Left lung (tissue), 10 donors: ENCODE results near the gene BTG2. TPM values are rescaled to one million over a fixed set of nuclear protein-coding genes. Genes with fewer than 3 reads are reported as not detected.

Experiments used
- ATAC-seq: fragments of 200-7000 bp; cut with Tn5 transposase; one replicate; pipeline ENCODE4 v1.9.1; 2020; ENCODE audit warnings: moderate library complexity
- DNase-seq, 4 donors: peaks; one replicate each; pipeline ENCODE4 v3.0.0-alpha.2; 2013 to 2020
- H3K27ac ChIP-seq, 2 donors: fragments of 200-600 bp; sonication (generic) in 1 of 2; one replicate each; pipeline versions ENCODE4 v1.5.0 to v1.8.0; 2020 to 2021
- H3K27me3 ChIP-seq, 2 donors: fragments of 200-600 bp; sonication (generic) in 1 of 2; one replicate each; pipeline versions ENCODE4 v1.5.0 to v1.8.0; 2020 to 2021
- H3K36me3 ChIP-seq, 2 donors: fragments of 200-600 bp; sonication (generic) in 1 of 2; one replicate each; pipeline versions ENCODE4 v1.5.0 to v1.8.0; 2020 to 2021
- H3K4me1 ChIP-seq, 2 donors: fragments of 200-600 bp; one replicate each; pipeline ENCODE4 v1.8.0; 2021
- H3K4me3 ChIP-seq, 2 donors: fragments of 200-600 bp; sonication (generic) in 1 of 2; one replicate each; pipeline versions ENCODE4 v1.5.0 to v1.8.0; 2020 to 2021; ENCODE audit warnings: mild to moderate bottlenecking in 1 of 2
- H3K9me3 ChIP-seq, 2 donors: fragments of 200-600 bp; sonication (generic) in 1 of 2; one replicate each; pipeline versions ENCODE4 v1.5.0 to v1.8.0; 2020 to 2021
- CTCF ChIP-seq, 2 donors: fragments of 200-600 bp; sonication (generic) in 1 of 2; IDR thresholded peaks; one replicate each; pipeline versions ENCODE4 v1.5.0 to v1.8.0; 2021; ENCODE audit warnings: antibody characterized with exemption in 2 of 2
- intact Hi-C, 2 donors: fragments of 100-400 bp; cut with DNase I; formaldehyde crosslinking; loops; one replicate each; pipeline versions ENCODE4 v1.11.2 to v1.14.2; 2022
- polyA plus RNA-seq, 6 donors: library from polyadenylated mRNA; unstranded; fragments of 120-200 nt; gene quantifications; one replicate each; pipeline ENCODE4 v1.2.1, GENCODE V29; 2013; ENCODE audit not compliant: insufficient read length in 6 of 6
- total RNA-seq, 2 donors: library from RNA; stranded (reverse); fragmentation: NEBNext Ultra II Directional; extraction: Animal tissue kit (Norgen Biotek cat#: 25700); gene quantifications; one replicate each; pipeline ENCODE4 v1.2.1, GENCODE V29; 2021
- donor health status: DM: no; HTN: yes; CAD: no.
- donor health status: DM: no; HTN: no; CAD: no.

Gene BTG2
- total and polyA plus RNA-seq, 8 donors = 44.8 to 147 (median 78.2) TPM

DNA sequence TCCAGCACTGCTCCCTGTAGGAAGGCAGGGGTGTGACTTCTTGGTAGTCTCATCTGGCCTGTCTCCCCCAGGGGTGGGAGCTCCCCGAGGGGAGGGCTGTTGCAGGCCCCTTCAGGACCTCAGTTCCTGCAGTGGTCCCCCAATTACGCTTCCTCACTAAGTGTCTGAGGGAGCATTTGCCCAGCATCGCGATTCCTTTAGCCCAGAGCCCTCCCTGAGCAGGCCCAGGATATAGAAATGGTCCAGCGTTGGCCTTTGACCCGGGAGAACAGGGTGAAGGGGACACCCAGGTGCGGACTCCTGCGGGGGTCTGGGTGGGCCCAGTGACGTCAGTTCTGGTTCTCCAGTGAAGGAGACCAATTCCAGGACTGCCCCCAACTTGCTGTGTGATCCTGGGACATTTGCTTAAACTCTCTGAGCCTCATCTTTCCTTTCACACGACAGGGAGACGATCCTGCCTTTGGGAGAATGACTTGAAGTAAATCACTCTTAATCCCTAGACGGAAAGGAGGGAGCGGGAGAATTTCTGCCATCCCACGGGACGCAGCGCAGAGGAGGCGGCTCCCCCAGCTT, 32.6 kb upstream of the BTG2 start:
- ATAC-seq (no peak), DNase-seq (no peak)
- Histone ChIP-seq H3K36me3 (no peaks in the 10 kb centered on the region), H3K27ac (peak overlapping the region in 1 of 2 donors; percentile 92), H3K9me3 (no peaks in the 10 kb centered on the region), H3K4me3 (peak overlapping the region in 1 of 2 donors; percentile 44), H3K27me3 (no peaks in the 10 kb centered on the region), H3K4me1 (peaks cover 5 to 85% of the 10 kb centered on the region in 2 donors)
- no peak for TF ChIP-seq CTCF (IDR thresholded peaks at IDR 0.05)
- intact Hi-C loops = loop anchor here in 1 of 2 donors (5.0 to 10.0 kb wide), 2 partner anchors 65 to 212 kb away; no protein-coding TSS in a partner anchor

GRCh38 chr1:203273206-203273868, 32.0 kb upstream of the BTG2 start:
- H3K27me3 ChIP-seq = no peaks in the 10 kb centered on the region
- peak overlapping the region in 1 of 2 donors; percentile 44 for H3K4me3 ChIP-seq
- DNase-seq (peak; percentile 73 to 98 (median 89)), ATAC-seq (peak; percentile 82)
- TF ChIP-seq CTCF (IDR thresholded peaks at IDR 0.05) = peak; percentile 97 to 99
- intact Hi-C loops = loop anchor here in 1 of 2 donors (5.0 to 10.0 kb wide), 2 partner anchors 64 to 211 kb away; no protein-coding TSS in a partner anchor
- no peaks in the 10 kb centered on the region for H3K9me3 ChIP-seq
- peaks cover 9 to 88% of the 10 kb centered on the region in 2 donors for H3K4me1 ChIP-seq
- H3K27ac ChIP-seq = peak overlapping the region; percentile 72 to 92
- H3K36me3 ChIP-seq = no peaks in the 10 kb centered on the region

GRCh38 chr1:203273869-203274602, 31.3 kb upstream of the BTG2 start:
- H3K4me3 ChIP-seq = peak overlapping the region in 1 of 2 donors; percentile 44
- peak overlapping the region; percentile 72 to 92 for H3K27ac ChIP-seq
- TF ChIP-seq CTCF (IDR thresholded peaks at IDR 0.05) = no peak
- peak in 2 of 4 donors; percentile 84 to 92 for DNase-seq
- H3K9me3 ChIP-seq = no peaks in the 10 kb centered on the region
- intact Hi-C loops = loop anchor here in 1 of 2 donors (5.0 to 10.0 kb wide), 2 partner anchors 63 to 211 kb away; no protein-coding TSS in a partner anchor
- H3K36me3 ChIP-seq = no peaks in the 10 kb centered on the region
- peaks cover 9 to 89% of the 10 kb centered on the region in 2 donors for H3K4me1 ChIP-seq
- peak; percentile 22 for ATAC-seq
- no peaks in the 10 kb centered on the region for H3K27me3 ChIP-seq

DNA sequence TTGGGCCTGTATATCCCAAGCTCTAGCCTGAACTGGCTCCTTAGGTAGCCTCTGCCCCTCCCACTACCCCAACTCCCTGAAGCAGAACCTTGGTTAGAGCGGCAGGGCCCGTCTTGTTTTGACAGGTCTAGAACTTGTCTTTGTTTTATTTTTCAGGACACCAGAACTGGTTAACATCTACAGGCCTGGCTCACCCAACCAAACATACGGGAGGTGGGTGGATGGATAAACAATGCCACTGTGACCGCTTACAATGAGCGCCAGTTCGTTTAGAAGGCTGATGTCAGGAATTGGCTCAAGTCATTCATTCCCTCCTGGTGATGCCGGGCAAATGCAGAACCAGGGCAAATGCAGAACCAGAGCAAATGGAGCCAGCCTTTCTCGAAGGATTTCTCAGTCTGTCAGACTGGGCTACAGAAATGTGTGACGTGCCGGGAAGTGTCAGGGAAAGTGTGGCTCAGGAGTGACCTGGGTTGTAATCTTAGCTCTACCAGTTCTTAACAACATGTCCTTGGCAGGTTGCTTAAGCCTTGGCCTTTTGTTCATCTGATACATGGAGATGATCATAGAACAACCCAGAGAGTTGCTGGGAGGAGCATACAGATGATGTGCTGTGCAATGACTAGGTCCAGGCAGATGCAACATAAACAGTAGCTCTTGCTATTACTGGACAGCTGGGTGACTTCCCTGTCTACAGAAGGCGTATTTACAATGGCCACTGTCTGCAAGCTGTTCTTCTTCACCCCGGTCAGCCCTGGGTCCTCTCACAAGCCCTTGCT, 30.5 kb upstream of the BTG2 start:
- H3K27me3 ChIP-seq = no peaks in the 10 kb centered on the region
- DNase-seq (no peak), ATAC-seq (no peak)
- no peak for TF ChIP-seq CTCF (IDR thresholded peaks at IDR 0.05)
- H3K36me3 ChIP-seq = no peaks in the 10 kb centered on the region
- peaks cover 9 to 85% of the 10 kb centered on the region in 2 donors for H3K4me1 ChIP-seq
- H3K9me3 ChIP-seq = no peaks in the 10 kb centered on the region
- intact Hi-C loops = loop anchor here in 1 of 2 donors (5.0 to 10.0 kb wide), 2 partner anchors 63 to 210 kb away; no protein-coding TSS in a partner anchor
- peak overlapping the region; percentile 72 to 92 for H3K27ac ChIP-seq
- no peak overlapping the region for H3K4me3 ChIP-seq
